ENCODE data around the gene CAV2.

- TF ChIP-seq EZH2 (IDR thresholded peaks at IDR 0.05; ENCODE audit: low read length, missing control alignments), result no peak
- TF ChIP-seq, protein P1, sequence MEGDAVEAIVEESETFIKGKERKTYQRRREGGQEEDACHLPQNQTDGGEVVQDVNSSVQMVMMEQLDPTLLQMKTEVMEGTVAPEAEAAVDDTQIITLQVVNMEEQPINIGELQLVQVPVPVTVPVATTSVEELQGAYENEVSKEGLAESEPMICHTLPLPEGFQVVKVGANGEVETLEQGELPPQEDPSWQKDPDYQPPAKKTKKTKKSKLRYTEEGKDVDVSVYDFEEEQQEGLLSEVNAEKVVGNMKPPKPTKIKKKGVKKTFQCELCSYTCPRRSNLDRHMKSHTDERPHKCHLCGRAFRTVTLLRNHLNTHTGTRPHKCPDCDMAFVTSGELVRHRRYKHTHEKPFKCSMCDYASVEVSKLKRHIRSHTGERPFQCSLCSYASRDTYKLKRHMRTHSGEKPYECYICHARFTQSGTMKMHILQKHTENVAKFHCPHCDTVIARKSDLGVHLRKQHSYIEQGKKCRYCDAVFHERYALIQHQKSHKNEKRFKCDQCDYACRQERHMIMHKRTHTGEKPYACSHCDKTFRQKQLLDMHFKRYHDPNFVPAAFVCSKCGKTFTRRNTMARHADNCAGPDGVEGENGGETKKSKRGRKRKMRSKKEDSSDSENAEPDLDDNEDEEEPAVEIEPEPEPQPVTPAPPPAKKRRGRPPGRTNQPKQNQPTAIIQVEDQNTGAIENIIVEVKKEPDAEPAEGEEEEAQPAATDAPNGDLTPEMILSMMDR (conservative IDR thresholded peaks at IDR 0.05 in 1 of 2, IDR thresholded peaks at IDR 0.05 in 1 of 2; ENCODE audit: low read depth in 1 of 2, low read length in 2 of 2), result no peak
Observed at GRCh38 chr7:116500078-116500853, 728 bp downstream of the CAV2 start.
